Stimulated activated CD4-positive, alpha-beta T cell treated with anti-CD3 and anti-CD28 coated beads, Interleukin-1b, Interleukin-23, amount 100 ng/mL, for 1 hour (primary cell): Measurements from ENCODE around the gene MCHR1.
"Not testable (repeated sequence)": the region's sequence is repeated elsewhere in the genome, so short reads cannot be mapped to it uniquely, and the experiment has no call there.

ENCODE experiments used
- DNase-seq, 2 donors: peaks; one replicate each; pipeline ENCODE4 v3.0.0-alpha.2; 2020; ENCODE audit warnings: low read depth in 2 of 2

The MCHR1 gene

DNA sequence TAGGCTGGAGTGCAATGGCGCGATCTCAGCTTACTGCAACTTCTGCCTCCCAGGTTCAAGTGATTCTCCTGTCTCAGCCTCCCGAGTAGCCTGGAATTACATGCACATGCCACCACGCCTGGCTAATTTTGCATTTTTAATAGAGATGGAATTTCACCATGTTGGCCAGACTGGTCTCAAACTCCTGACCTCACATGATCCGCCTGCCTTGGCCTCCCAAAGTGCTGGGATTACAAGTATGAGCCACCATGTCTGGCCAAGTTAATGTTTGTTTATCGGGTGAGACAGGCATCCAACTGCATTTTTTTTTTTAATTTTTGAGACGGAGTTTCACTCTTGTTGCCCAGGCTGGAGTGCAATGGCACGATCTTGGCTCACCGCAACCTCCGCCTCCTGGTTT, 22.6 kb upstream of the MCHR1 start:
- not testable (repeated sequence) for DNase-seq

GRCh38 chr22:40659166-40659565, 20.1 kb upstream of the MCHR1 start:
- DNase-seq, result no peak

DNA sequence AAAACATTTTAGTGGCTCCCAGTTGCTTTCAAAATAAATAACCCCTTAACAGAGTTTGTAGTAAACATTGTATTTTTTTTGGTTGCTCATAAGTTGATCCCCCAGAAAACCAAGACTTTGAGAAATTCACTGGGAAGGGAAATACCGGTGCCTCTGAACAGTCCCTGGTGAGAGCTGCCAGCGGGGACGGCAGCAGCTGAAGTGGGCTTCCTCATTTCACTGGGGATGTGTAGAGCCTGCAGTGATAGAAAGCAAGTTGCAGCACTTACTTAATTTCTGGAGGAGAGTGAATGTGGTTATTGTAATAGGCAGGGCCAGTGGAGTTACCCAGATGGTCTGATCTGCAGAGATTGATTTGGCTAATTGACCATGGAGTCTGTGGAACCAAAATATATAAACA, 18.6 kb upstream of the MCHR1 start:
- no peak for DNase-seq

GRCh38 chr22:40661671-40662070, 17.6 kb upstream of the MCHR1 start:
- no peak for DNase-seq

GRCh38 chr22:40665312-40665711, 14.0 kb upstream of the MCHR1 start:
- no peak for DNase-seq

- DNase-seq, result no peak
These were observed 13.0 kb upstream of the MCHR1 start for GRCh38 chr22:40666151-40666848.

DNA sequence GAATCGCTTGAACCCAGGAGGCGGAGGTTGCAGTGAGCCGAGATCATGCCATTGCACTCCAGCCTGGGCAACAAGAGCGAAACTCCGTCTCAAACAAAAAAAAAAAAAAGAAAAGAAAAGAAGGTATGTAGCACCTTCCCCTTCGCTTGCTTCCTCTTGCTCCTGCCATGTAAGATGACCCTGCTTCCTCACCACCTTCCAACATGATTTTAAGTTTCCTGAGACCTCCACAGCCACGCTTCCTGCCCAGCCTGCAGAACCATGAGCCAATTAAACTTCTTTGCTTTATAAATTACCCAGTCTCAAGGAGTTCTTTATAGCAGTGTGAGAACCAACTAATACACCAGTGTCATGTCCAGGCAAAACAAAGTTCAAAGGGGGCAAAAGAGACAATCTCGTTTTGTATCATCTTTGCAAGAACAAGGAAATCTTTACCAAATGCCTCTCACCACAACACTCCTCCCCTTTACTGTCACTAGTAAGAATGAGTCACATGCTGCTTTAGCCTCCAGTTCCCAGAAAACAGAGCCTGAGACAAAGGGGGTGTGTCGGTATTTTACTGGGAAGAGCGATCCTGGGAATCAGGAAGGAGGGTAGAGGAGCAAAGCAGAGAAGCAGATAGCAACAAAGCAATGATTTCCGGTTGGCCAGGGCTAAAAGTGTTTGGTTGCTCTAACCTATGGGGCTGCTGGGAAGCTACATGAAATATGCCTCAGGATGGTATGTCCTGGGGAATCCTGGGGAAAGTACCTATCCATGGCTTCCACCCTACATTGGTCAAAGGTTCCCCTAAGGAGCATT, 10.5 kb upstream of the MCHR1 start:
- DNase-seq, result no peak

- no peak for DNase-seq
These were observed 9.2 kb upstream of the MCHR1 start for GRCh38 chr22:40670058-40670457.

- DNase-seq, result no peak
These were observed 7.9 kb upstream of the MCHR1 start for GRCh38 chr22:40671369-40671768.

- no peak for DNase-seq
These were observed 7.4 kb upstream of the MCHR1 start for GRCh38 chr22:40671796-40672360.

DNA sequence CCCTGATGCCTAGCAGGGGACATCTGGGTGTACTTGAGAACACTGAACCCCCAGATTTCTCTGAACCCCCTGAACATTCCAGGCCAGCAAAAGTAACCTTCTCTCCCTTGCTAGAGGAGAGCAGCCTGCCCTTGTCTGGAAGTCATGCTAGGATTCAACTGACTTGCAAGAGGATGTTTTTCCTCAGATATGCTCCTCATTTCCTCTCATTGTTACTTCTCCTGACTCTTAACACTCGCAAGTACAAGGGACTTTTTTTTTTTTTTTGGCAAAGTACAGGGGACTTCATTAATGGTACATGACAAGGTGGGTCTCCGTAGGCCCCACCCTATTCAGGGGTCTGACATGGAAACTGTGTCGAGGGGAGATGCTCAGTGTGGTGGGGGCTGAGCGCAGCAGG, 6.3 kb upstream of the MCHR1 start:
- no peak for DNase-seq

DNA sequence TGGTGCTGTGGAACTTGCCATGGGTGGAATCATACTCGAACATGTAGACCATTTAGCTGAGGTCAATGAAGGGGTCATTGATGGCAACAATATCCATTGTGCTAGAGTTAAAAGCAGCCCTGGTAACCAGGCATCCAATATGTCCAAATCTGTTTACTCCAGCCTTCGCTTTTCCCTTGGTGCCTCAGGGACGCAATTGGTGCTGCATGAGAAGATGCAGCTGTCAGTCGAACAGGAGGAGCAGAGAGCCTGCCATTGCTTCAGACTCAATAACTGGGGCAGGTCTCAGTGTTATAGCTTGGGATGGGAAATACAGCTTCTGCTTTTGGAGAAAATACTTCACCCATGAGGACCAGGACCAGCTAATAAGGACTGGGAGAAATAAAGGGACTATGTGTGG, 5.0 kb upstream of the MCHR1 start:
- DNase-seq, result no peak

DNA sequence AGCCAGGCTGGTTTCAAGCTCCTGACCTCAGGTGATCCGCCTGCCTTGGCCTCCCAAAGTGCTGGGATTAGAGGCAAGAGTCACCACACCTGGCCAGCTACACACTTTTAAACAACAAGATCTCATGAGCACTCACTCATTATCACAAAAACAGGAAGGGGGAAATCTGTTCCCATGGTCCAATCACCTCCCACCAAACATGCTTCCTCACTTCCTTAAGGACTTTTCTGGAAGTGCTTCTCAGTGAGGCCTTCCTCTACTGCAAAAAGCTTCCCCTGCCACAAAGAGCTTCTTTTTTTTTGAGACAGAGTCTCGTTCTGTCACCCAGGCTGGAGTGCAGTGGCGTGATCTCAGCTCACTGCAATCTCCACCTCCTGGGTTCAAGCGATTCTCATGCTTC, 3.1 kb upstream of the MCHR1 start:
- DNase-seq, result not testable (repeated sequence)

DNA sequence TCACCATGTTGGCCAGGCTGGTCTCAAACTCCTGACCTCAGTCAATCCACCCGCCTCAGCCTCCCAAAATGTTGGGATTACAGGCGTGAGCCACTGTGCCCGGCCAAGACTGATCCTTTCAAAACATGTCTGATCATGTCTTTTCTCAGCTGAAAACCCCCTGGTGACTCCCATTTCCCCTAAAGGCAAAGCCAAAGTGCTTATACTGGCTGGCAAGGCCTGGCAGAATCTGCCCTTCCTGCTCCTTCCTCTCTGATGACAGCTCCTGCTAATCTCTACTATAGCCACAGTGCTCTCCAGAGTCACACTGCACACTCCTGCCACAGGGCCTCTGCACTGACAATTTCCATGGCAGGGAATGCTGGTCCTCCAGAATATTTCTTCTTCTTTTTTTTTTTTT, 2.6 kb upstream of the MCHR1 start:
- no peak for DNase-seq

- DNase-seq, result no peak
These were observed 613 bp upstream of the MCHR1 start for GRCh38 chr22:40678493-40679248.

- DNase-seq, result no peak
These were observed 907 bp downstream of the MCHR1 start for GRCh38 chr22:40679964-40680818.

DNA sequence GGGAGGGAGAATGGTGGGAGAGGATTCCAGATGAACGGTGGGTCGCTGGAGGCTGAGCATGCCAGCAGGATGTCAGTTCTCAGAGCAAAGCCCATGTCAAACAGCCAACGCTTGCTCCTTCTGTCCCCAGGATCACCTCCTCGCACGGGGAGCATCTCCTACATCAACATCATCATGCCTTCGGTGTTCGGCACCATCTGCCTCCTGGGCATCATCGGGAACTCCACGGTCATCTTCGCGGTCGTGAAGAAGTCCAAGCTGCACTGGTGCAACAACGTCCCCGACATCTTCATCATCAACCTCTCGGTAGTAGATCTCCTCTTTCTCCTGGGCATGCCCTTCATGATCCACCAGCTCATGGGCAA, 1.5 kb downstream of the MCHR1 start:
- DNase-seq, result no peak

DNA sequence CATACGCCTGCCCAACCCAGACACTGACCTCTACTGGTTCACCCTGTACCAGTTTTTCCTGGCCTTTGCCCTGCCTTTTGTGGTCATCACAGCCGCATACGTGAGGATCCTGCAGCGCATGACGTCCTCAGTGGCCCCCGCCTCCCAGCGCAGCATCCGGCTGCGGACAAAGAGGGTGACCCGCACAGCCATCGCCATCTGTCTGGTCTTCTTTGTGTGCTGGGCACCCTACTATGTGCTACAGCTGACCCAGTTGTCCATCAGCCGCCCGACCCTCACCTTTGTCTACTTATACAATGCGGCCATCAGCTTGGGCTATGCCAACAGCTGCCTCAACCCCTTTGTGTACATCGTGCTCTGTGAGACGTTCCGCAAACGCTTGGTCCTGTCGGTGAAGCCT, 2.2 kb downstream of the MCHR1 start:
- DNase-seq, result no peak

GRCh38 chr22:40684728-40685127, 5.4 kb downstream of the MCHR1 start:
- DNase-seq, result no peak

DNA sequence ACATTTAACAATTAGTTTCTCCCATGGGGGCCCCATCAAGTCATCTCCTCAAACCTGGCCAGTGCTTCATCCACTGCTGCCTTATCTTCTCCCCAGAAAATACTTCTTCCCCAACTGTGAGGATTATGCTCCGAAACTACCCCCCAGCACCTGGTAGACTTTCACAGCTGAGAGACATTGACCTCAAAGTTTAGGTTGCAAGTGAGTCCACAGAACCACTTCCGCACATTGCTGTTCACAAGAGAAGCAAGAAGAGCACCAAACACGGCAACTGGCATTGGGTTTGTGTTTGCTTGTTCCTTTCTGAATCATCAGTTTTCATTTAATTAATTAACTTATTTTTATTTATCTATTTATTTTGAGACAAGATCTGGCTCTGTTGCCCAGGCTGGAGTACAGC, 6.1 kb downstream of the MCHR1 start:
- DNase-seq, result no peak

GRCh38 chr22:40687706-40688105, 8.4 kb downstream of the MCHR1 start:
- DNase-seq, result no peak

- no peak for DNase-seq
These were observed 11.1 kb downstream of the MCHR1 start for GRCh38 chr22:40690370-40690769.
